IMR-90 (cell line): ENCODE measurements around the gene FER. TPM values are rescaled to one million over a fixed set of nuclear protein-coding genes. Genes with fewer than 3 reads are reported as not detected.

Experiments used
- ATAC-seq: fragments of 200-7000 bp; cut with Tn5 transposase; 2 replicates; pipeline ENCODE4 v1.9.1; 2020; ENCODE audit warnings: low read depth, mild to moderate bottlenecking, moderate library complexity
- BruUV-seq: library from RNA; stranded (reverse); fragments of 400-500 nt; replicated peaks from 2 replicates; lab custom pipeline; 2021; lab: Mats Ljungman, UMichigan
- CTCF ChIA-PET: fragments of 300-600 bp; formaldehyde crosslinking; extraction: SDS; loops from one replicate; lab custom pipeline; 2021; ENCODE audit warnings: antibody characterized with exemption; lab: Yijun Ruan, JAX
- POLR2A ChIA-PET: fragments of 300-600 bp; sonication (Branson Sonifier 250); formaldehyde crosslinking; loops from one replicate; lab custom pipeline; 2022; ENCODE audit warnings: antibody characterized with exemption; ENCODE audit not compliant: unreplicated experiment; lab: Charles Lee
- DNase-seq: peaks from one replicate; pipeline ENCODE4 v3.0.0; 2013
- H2AFZ ChIP-seq: replicated peaks from 2 replicates; pipeline ENCODE3; 2013; ENCODE audit warnings: low read length, mild to moderate bottlenecking; ENCODE audit not compliant: poor library complexity
- H2AK5ac ChIP-seq: 2 replicates; pipeline ENCODE4 v1.6.1; 2013; ENCODE audit warnings: low read depth, low read length, inconsistent platforms
- H2AK9ac ChIP-seq: replicated peaks from 2 replicates; pipeline ENCODE3; 2013; ENCODE audit warnings: mild to moderate bottlenecking, low read depth, low read length, moderate library complexity; ENCODE audit not compliant: poor library complexity
- H2BK120ac ChIP-seq: 2 replicates; pipeline ENCODE4 v1.6.1; 2013; ENCODE audit warnings: low read depth, low read length, inconsistent platforms
- H2BK15ac ChIP-seq: 3 replicates; pipeline ENCODE4 v1.6.1; 2013; ENCODE audit warnings: low read depth, low read length, inconsistent platforms
- H2BK20ac ChIP-seq: 2 replicates; pipeline ENCODE4 v1.6.1; 2013; ENCODE audit warnings: low read depth, mild to moderate bottlenecking, inconsistent platforms, low read length, moderate library complexity
- H2BK5ac ChIP-seq: 2 replicates; pipeline ENCODE4 v1.6.1; 2013; ENCODE audit warnings: mild to moderate bottlenecking, low read depth, low read length, inconsistent platforms; ENCODE audit not compliant: poor library complexity, severe bottlenecking
- H3K14ac ChIP-seq: replicated peaks from 2 replicates; pipeline ENCODE4 v1.6.1; 2013; ENCODE audit warnings: low read depth, low read length, inconsistent platforms
- H3K18ac ChIP-seq: 2 replicates; pipeline ENCODE4 v1.6.1; 2013; ENCODE audit warnings: low read depth, low read length, control low read depth
- H3K23ac ChIP-seq: 2 replicates; pipeline ENCODE4 v1.6.1; 2013; ENCODE audit warnings: low read depth, low read length, inconsistent platforms
- H3K27ac ChIP-seq: 2 replicates; pipeline ENCODE4 v1.5.1; 2013; ENCODE audit warnings: mild to moderate bottlenecking, control low read depth, low read length; ENCODE audit not compliant: insufficient read depth
- H3K27me3 ChIP-seq: 2 replicates; pipeline ENCODE4 v1.6.1; 2013; ENCODE audit warnings: low read length; ENCODE audit not compliant: control insufficient read depth, insufficient read depth
- H3K36me3 ChIP-seq: 2 replicates; pipeline ENCODE4 v1.6.1; 2013; ENCODE audit warnings: low read length, mixed read lengths; ENCODE audit not compliant: control insufficient read depth, insufficient read depth
- H3K4ac ChIP-seq: 2 replicates; pipeline ENCODE4 v1.6.1; 2013; ENCODE audit warnings: low read depth, low read length, inconsistent platforms
- H3K4me1 ChIP-seq: 2 replicates; pipeline ENCODE4 v1.6.1; 2013; ENCODE audit warnings: low read length, mixed read lengths; ENCODE audit not compliant: control insufficient read depth, insufficient read depth
- H3K4me2 ChIP-seq: 2 replicates; pipeline ENCODE4 v1.6.1; 2013; ENCODE audit warnings: low read depth, mild to moderate bottlenecking, control low read depth, low read length, moderate library complexity
- H3K4me3 ChIP-seq: 2 replicates; pipeline ENCODE4 v1.5.1; 2013; ENCODE audit warnings: low read depth, mild to moderate bottlenecking, control low read depth, low read length, moderate library complexity; ENCODE audit not compliant: insufficient read depth
- H3K56ac ChIP-seq: 2 replicates; pipeline ENCODE4 v1.6.1; 2013; ENCODE audit warnings: low read length, inconsistent platforms; ENCODE audit not compliant: insufficient read depth; ENCODE audit errors: extremely low read depth
- H3K79me1 ChIP-seq, 2 experiments: 2 replicates each; pipeline ENCODE4 v1.6.1; 2013; ENCODE audit warnings: low read length in 2 of 2, inconsistent platforms in 1 of 2, low read depth in 1 of 2
- H3K9ac ChIP-seq: 2 replicates; pipeline ENCODE4 v1.6.1; 2013; ENCODE audit warnings: low read depth, low read length, control low read depth
- H3K9me1 ChIP-seq: 2 replicates; pipeline ENCODE4 v1.6.1; 2013; ENCODE audit warnings: low read length, inconsistent platforms; ENCODE audit not compliant: insufficient read depth
- H3K9me3 ChIP-seq: 2 replicates; pipeline ENCODE4 v1.6.1; 2013; ENCODE audit warnings: low read length; ENCODE audit not compliant: control insufficient read depth, insufficient read depth
- H4K20me1 ChIP-seq: 2 replicates; pipeline ENCODE4 v1.6.1; 2013; ENCODE audit warnings: low read length, inconsistent platforms; ENCODE audit not compliant: insufficient read depth
- H4K5ac ChIP-seq: 2 replicates; pipeline ENCODE4 v1.6.1; 2013; ENCODE audit warnings: mild to moderate bottlenecking, low read depth, low read length, control low read depth
- H4K8ac ChIP-seq, 2 experiments: 2 replicates each; pipeline ENCODE4 v1.6.1; 2013; ENCODE audit warnings: low read depth in 2 of 2, low read length in 2 of 2, control low read depth in 1 of 2, inconsistent platforms in 1 of 2
- H4K91ac ChIP-seq: 2 replicates; pipeline ENCODE4 v1.6.1; 2013; ENCODE audit warnings: low read depth, low read length, inconsistent platforms; ENCODE audit not compliant: insufficient read depth
- CEBPB ChIP-seq: IDR thresholded peaks from 2 replicates; pipeline ENCODE4 v1.6.1; 2012; ENCODE audit warnings: low read depth, low read length, improper control_type of control experiment
- CHD1 ChIP-seq: IDR thresholded peaks from 2 replicates; pipeline ENCODE4 v1.6.1; 2012; ENCODE audit warnings: low read depth, low read length, improper control_type of control experiment
- CTCF ChIP-seq: conservative IDR thresholded peaks from 2 replicates; pipeline ENCODE4 v1.5.1; 2012; ENCODE audit warnings: mild to moderate bottlenecking, low read depth, low read length, improper control_type of control experiment
- ELK1 ChIP-seq: fragments of 150-350 bp; IDR thresholded peaks from 2 replicates; pipeline ENCODE4 v1.6.1; 2016; ENCODE audit warnings: low read depth, mild to moderate bottlenecking, low read length, moderate library complexity, borderline replicate concordance
- MAFK ChIP-seq: IDR thresholded peaks from 2 replicates; pipeline ENCODE4 v1.6.1; 2012; ENCODE audit warnings: low read depth, low read length, improper control_type of control experiment
- MAZ ChIP-seq: IDR thresholded peaks from 2 replicates; pipeline ENCODE4 v1.6.1; 2012; ENCODE audit warnings: low read depth, mild to moderate bottlenecking, low read length, improper control_type of control experiment, moderate library complexity, borderline replicate concordance
- MXI1 ChIP-seq: IDR thresholded peaks from 2 replicates; pipeline ENCODE4 v1.6.1; 2012; ENCODE audit warnings: low read depth, mild to moderate bottlenecking, low read length, moderate library complexity, borderline replicate concordance
- NFE2L2 ChIP-seq: fragments of 150-350 bp; IDR thresholded peaks from 2 replicates; pipeline ENCODE4 v1.6.1; 2016; ENCODE audit warnings: low read depth, mild to moderate bottlenecking, low read length
- POLR2A ChIP-seq: IDR thresholded peaks from 2 replicates; pipeline ENCODE4 v1.6.1; 2012; ENCODE audit warnings: mild to moderate bottlenecking, low read depth, low read length
- RAD21 ChIP-seq: IDR thresholded peaks from 2 replicates; pipeline ENCODE4 v1.6.1; 2012; ENCODE audit warnings: low read length, improper control_type of control experiment
- RCOR1 ChIP-seq: IDR thresholded peaks from 2 replicates; pipeline ENCODE4 v1.6.1; 2012; ENCODE audit warnings: mild to moderate bottlenecking, low read length, improper control_type of control experiment; ENCODE audit not compliant: insufficient replicate concordance
- RFX5 ChIP-seq: IDR thresholded peaks from 2 replicates; pipeline ENCODE4 v1.8.0; 2012; ENCODE audit warnings: low read depth, mild to moderate bottlenecking, low read length, moderate library complexity
- SMC3 ChIP-seq: fragments of 150-350 bp; IDR thresholded peaks from 2 replicates; pipeline ENCODE4 v1.6.1; 2016; ENCODE audit warnings: low read depth, mild to moderate bottlenecking, antibody characterized with exemption, low read length, moderate library complexity
- USF2 ChIP-seq: fragments of 150-350 bp; IDR thresholded peaks from 2 replicates; pipeline ENCODE4 v1.6.1; 2017; ENCODE audit warnings: mild to moderate bottlenecking, antibody characterized with exemption, low read length, low read depth
- WGBS, 2 experiments: methylation state at CpG; one replicate each; pipeline versions ENCODE4 v1.1.5 to v1.1.7; 2013; ENCODE audit warnings: missing lambda C conversion rate in 2 of 2; ENCODE audit not compliant: insufficient read length in 1 of 2; ENCODE audit errors: extremely low coverage in 2 of 2; 5-methylcytosine and 5-hydroxymethylcytosine counted together
- dilution Hi-C: fragments of 300-500 bp; cut with HindIII; formaldehyde crosslinking; loops from one replicate; pipeline ENCODE4 v1.14.3; 2018; ENCODE audit warnings: low sequenced_read_pairs; ENCODE audit not compliant: unreplicated experiment
- in situ Hi-C: fragments of 300-500 bp; cut with MboI; formaldehyde crosslinking; loops from 3 replicates; pipeline ENCODE4 v1.14.3; 2019; ENCODE audit warnings: low sequenced_read_pairs, inconsistent platforms, mixed read lengths
- intact Hi-C: fragments of 100-400 bp; cut with micrococcal nuclease; formaldehyde crosslinking; loops from 2 replicates; pipeline ENCODE4 v1.10.0; 2022
- polyA plus RNA-seq, 3 experiments: library from polyadenylated mRNA; depleted of rRNA; stranded (reverse); fragments of >200 nt; gene quantifications; 2 replicates each; pipeline ENCODE4 v1.2.3, GENCODE V29; 2012; ENCODE audit warnings: low replicate concordance in 1 of 3
- total RNA-seq: library from RNA; depleted of rRNA; stranded (reverse); fragments of >200 nt; gene quantifications from 2 replicates; pipeline ENCODE4 v1.2.3, GENCODE V29; 2012

Gene FER
- total and polyA plus RNA-seq, 2 of the 4 experiments (the other 2 are of a cell fraction) = 3.5 to 32.4 TPM

- Histone ChIP-seq H2AK9ac (no peak overlapping the region), H4K91ac (no peak overlapping the region), H2BK15ac (no peak overlapping the region), H3K18ac (no peak overlapping the region), H4K20me1 (no peaks in the 10 kb centered on the region), H3K9me3 (no peaks in the 10 kb centered on the region), H3K36me3 (no peaks in the 10 kb centered on the region), H3K23ac (0 out of 2 replicates have a peak overlapping the region, but pooled peaks have one; percentile 23), H3K4me3 (no peak overlapping the region), H3K4ac (no peak overlapping the region), H4K8ac (no peak overlapping the region), H2AK5ac (no peak overlapping the region), H2BK5ac (no peak overlapping the region), H2BK120ac (no peak overlapping the region), H3K27ac (no peak overlapping the region), H3K9ac (no peak overlapping the region), H3K4me2 (no peak overlapping the region), H4K5ac (no peak overlapping the region), H3K9me1 (no peaks in the 10 kb centered on the region), H3K56ac (no peak overlapping the region), H3K4me1 (no peaks in the 10 kb centered on the region; the same call in 1 of the 2 replicates), H3K27me3 (no peaks in the 10 kb centered on the region), H2BK20ac (no peak overlapping the region), H3K14ac (no peak overlapping the region), H2AFZ (no peak overlapping the region), H3K79me1 (no peaks in the 10 kb centered on the region; a peak in 1 of 4 replicates)
- no CpG with 5 or more reads among the region's 4 CpGs for WGBS, 2 experiments
- TF ChIP-seq MXI1 (no peak), ELK1 (no peak), USF2 (no peak), CEBPB (no peak), RFX5 (no peak), MAFK (no peak), MAZ (no peak), CHD1 (no peak), SMC3 (no peak), POLR2A (no peak), NFE2L2 (no peak), RCOR1 (no peak), RAD21 (no peak), CTCF (no peak)
- intact Hi-C loops (no loop called here), dilution Hi-C loops (no loop called here), in situ Hi-C loops (no loop called here)
- CTCF ChIA-PET = interaction anchor here (0.7 kb wide), 1 partner anchor 299 kb away, joined by 3 read pairs; no protein-coding TSS in a partner anchor
- ATAC-seq (no peak), DNase-seq (no peak)
- BruUV-seq = no TSS peak
- POLR2A ChIA-PET = no interaction called here
Observed at GRCh38 chr5:109005297-109006009, 257.8 kb downstream of the FER start.
